Cortex of kidney (tissue), 1 donor: Measurements from ENCODE around the gene CD2.

Experiments used
- DNase-seq: peaks from one replicate; lab custom pipeline; 2025; lab: John Stamatoyannopoulos, UW

Gene CD2, protein sequence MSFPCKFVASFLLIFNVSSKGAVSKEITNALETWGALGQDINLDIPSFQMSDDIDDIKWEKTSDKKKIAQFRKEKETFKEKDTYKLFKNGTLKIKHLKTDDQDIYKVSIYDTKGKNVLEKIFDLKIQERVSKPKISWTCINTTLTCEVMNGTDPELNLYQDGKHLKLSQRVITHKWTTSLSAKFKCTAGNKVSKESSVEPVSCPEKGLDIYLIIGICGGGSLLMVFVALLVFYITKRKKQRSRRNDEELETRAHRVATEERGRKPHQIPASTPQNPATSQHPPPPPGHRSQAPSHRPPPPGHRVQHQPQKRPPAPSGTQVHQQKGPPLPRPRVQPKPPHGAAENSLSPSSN

DNA sequence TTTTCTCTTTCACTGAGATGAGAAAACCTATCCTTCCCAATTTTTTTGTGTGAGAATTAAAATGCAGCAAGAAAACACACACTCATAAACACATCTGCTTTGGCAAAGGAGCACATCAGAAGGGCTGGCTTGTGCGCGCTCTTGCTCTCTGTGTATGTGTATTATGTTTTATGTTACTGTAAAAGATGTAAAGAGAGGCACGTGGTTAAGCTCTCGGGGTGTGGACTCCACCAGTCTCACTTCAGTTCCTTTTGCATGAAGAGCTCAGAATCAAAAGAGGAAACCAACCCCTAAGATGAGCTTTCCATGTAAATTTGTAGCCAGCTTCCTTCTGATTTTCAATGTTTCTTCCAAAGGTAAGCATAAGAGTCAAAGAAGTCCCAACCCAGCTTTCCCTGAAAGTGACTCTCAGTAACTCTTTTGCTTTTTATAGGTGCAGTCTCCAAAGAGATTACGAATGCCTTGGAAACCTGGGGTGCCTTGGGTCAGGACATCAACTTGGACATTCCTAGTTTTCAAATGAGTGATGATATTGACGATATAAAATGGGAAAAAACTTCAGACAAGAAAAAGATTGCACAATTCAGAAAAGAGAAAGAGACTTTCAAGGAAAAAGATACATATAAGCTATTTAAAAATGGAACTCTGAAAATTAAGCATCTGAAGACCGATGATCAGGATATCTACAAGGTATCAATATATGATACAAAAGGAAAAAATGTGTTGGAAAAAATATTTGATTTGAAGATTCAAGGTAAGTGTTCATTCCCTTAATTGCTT, at the start of gene CD2:
Gene CD2, plus strand, starts transcription at position 233 of the 780 bp plus-strand sequence. Its CDS starts 63 bp downstream, at position 296.
- no peak for DNase-seq

DNA sequence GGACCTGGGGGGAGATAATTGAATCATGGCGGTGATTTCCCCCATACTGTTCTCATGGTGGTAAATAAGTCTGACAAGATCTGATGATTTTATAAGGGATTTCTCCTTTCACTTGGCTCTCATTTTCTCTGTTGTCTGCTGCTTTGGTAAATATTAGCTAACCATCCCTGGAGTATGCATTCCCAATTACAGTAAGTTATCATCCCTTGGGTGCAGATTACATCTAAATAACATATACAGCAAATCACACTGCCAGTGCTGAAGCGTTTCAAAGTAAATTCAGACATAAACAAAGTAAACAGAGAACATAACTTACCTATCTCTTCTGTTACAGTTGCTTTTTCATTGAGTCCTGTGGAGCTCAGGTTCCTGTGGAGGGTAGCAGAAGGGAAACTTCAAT, 48.1 kb upstream of the CD2 start:
- no peak for DNase-seq

DNA sequence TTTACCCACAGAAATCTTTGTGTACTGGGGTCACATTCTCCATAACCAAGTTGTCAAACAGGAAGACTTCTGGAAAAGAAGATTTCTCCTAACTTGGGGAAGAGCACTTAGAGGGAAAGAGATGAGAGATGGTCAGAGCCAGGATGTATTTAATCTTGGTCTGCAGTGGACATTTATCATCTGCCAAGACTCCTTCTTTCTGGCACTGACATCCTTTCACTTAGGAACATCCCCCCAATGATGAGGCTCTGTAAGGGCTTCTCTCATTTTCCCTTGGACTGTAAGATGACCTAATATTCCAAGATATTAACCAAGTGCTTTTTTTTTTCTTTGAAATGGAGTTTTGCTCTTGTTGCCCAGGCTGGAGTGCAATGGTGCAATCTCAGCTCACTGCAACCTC, 47.4 kb upstream of the CD2 start:
- no peak for DNase-seq

DNA sequence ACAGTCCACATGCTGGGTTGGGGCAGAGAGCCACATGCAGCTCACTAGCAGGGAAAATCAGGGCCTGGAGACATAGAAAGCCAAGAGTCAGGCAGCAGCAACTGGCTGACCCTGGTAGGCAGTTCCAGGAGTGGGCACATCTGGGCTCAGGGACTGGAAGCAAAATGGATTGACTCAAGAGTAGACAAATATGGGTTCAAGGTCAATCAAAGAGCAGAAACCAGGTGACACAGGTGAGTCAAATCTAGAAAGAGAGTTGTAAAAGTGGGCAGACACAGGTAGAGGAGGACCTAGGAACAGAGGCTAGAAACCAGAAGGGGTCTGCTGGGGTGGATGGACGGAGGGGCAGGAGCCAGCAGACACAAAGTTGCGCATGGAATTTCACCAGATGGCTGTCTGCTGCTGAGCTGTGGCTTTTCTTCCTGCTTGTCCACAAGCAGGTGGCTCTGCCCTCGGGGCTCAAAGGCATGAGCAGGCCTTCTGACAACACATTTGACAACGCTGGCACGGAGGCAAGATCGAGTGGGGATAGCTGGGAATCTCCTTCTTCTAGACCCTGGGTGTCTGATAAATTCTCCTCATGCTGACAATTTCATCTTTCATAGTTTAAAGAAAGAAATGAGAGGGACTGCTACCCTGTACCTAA, 45.9 kb upstream of the CD2 start:
- no peak for DNase-seq

DNA sequence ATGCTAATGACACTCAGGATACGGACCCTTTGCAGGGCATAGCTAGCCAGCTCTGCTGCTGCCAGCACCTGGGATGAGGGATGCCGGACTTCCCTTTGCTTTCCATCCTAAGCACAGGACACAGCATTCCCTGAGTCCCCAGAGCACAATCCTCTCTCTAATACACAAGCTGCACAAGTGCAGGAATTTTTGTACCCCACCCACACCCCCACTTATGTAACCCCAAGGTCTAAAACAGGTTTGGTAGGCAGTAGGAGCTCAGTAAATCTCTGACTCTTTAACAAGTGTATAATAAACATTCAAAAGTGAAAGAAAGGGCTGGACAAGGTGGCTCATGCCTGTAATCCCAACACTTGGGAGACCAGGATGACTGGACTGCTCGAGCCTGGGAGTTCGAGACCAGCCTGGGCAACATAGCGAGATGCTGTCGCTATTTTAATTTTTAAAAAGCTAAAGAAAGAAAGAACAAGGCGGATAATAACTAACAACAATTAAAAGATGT, 44.5 kb upstream of the CD2 start:
- DNase-seq, result no peak

DNA sequence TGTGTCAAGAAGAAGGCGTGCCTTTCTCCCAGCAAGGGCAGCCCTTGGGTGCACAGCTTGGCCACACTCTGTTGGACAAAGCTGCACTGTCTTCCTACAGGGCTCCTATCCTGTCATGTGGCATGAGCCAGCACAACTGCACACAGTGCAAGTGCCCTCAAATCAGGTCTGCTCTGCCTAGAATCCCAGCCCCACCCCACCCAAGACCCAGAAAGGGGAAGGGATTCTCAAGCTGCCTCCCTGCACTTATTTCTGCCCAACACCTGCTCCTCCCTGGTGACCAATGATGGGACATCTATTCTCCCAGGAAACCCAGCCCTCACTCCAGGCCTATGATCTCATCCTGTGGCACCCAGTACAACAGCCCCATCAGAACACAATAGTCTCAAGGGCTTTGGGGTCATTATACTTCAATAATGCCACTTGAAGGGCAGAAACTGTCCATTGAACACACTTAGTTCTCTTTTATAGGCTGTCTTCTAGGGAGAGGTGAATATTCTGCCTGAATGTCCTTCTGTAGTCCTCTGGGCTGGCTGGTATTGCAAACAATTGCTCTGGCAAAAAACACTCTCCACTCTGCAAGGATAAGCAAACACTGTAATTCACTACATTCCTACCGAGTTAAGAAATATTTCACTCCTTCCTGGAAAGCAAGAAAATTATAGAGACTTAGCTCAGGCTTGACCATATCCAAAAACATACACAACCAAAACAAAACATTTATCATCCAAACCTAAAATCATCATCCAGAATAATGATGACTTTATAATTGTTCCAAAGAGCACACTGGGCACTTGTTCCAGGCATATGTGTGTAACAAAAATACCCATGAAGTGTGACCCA, 43.6 kb upstream of the CD2 start:
- DNase-seq, result no peak

DNA sequence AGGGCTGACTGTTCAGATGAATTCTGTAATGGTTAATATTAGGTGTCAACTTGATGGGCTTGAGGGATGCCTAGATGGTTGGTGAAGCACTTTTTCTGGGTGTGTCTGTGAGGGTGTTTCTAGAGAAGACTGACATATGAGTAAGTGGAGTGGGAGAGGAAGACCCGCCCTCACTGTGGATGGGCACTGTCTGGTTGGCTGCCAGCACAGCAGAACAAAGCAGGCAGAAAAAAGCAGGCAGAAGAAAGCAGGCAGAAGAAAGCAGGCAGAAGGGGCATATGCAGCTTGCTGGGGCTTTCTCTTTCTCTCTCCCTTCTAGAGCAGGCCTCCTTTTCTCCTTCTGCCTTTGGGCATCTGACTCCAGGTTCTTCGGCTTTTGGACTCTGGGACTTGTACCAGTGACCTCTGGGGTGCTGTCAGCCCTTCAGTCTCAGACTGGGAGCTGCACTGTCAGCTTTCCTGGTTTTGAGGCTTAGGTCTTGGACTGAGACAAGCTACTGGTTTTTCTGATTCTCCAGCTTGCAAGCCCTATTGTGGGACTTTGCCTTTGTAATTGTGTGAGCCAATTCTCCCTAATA, 42.9 kb upstream of the CD2 start:
- DNase-seq, result no peak

DNA sequence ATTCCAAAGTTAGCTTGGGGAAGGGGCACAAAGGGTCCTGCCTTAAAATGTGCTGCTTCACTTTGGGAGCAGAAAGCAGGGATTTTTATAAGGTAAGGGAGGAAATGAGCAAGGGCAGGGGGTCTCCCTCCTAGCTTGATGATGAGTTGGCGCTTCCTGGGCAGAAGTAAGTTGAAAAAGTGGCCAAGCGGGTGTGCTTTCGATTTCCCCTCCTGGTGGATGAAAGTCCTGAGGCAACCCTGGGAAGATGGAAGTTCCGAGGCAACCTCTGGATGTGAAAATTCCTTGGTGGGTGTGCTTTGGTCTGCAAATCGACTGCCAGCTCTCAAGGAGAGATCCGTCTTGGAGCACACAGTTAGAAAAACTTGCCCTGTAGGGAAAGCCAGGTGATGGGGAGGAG, 41.7 kb upstream of the CD2 start:
- DNase-seq, result no peak

DNA sequence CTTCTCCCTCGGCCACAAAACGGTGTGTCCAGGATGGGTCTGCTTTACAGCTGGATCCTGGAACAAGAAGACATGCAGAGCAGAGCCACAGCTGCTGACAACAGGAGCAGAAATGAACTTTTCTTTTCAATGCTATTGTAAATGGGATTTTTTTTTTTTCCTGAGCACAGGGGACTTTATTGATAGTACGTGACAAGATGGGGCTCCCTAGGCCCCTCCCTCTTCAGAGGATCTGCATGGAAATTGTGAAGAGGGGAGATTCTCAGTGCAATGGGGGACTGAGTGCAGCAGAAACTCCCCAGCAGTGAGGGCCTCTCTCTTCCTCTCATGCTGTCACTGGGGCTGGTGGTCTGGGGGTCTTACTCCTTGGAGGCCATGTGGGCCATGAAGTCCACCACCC, 40.8 kb upstream of the CD2 start:
- DNase-seq, result no peak

DNA sequence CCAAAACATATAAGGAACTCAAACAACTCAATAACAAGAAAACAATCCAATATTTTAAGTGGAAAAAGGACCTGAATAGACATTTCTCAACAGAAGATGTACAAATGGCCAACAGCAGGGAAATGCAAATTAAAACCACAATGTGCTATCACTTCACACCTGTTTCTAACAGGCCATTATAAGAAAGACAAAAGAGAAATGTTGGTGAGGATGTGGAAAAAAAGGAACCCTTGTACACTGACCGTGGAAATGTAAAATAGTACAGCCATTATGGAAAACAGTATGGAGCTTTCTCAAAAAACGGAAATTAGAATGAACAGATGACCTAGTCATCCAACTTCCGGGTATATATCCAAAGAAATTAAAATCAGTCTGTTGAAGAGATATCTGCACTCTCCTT, 37.8 kb upstream of the CD2 start:
- no peak for DNase-seq

DNA sequence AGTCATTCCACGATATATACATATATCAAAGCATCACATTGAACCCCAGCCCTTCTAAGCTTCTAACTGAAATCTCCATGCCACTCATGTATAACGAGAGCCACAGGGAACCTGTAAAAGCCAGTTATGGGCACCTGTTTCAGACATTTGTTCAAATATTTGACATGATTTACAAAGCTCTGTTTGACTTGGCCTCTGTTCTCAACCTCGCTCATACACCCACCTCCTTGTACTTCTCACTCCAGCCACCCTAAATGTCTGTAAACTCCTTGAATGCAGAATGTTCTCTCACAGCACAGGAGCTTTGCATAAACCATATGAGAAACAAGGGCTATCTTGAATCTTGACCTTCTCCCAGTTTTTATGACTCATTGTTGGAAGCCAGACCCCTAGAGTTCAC, 36.9 kb upstream of the CD2 start:
- DNase-seq, result no peak

DNA sequence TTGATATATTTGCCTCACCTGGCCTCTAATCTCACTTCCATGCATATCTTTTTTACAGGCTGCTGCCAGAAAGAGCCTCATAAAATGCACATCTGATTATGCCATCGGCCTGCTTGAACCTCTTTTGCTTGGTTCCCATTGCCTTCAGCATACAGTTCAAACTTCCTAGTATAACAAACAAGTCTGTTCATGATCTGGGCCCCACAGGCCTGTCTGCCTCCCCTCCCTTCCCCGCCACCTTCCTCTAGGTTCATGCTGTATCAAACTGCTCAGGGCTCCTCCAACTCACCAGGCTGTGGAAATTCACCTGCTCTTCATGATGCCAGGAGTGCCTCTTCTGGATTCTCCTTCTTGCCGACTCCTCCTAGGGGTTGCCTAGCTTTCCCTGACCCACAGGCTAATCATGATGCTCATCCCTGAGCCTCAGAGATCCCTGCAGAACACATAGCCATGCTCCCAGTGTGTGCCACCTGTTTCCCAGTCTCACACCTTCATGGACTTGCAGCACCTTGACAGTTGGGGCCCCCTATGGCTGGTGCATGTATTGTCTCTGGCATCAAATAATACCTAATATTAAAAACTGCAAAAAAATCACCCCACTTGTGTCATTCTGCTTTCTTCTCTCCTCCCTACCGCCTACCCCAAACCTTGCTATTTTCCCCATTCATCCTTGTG, 33.7 kb upstream of the CD2 start:
- DNase-seq, result no peak

DNA sequence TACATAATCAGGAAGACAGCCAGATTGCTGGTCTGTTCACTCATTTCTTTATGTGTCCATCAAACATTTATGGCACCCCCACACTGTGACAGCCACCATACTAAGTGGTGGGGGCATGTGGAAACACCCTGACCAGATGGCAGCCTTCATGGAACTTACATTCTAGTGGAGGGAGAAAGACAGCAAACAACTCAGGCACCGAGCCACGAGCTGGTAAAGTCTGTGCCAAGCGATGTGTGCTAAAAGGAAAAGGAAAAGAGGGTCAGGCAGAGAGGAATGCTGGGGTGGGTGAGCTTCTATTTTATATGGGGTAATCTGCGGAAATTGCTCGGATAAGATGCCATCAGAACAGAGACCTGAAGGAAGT, 33.2 kb upstream of the CD2 start:
- no peak for DNase-seq

DNA sequence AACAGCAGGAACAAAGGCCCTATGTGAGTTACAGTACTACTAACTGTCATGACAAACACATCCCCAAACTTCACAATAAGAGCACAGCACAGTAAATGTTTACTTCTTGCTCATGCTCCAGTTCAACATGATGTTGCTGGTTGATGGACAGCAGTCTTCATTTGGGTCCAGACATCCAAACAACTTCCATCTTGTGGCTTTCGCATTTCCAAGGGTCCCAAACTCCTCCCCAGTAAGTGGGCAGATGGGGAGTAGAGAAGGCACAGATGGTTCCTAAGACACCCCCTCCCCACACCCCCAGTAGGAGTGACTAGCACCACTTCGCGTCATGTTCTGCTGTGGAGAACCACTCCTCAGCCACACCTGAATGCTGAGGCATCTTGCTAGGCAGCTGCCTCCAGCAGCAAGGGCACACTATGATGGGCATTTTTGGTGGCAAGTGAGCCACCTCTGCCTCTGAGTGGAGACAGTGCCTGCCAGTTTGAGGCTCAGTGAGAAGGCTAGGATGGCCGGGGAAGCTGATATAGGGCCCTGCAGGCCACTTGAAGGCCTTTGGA, 32.7 kb upstream of the CD2 start:
- no peak for DNase-seq

DNA sequence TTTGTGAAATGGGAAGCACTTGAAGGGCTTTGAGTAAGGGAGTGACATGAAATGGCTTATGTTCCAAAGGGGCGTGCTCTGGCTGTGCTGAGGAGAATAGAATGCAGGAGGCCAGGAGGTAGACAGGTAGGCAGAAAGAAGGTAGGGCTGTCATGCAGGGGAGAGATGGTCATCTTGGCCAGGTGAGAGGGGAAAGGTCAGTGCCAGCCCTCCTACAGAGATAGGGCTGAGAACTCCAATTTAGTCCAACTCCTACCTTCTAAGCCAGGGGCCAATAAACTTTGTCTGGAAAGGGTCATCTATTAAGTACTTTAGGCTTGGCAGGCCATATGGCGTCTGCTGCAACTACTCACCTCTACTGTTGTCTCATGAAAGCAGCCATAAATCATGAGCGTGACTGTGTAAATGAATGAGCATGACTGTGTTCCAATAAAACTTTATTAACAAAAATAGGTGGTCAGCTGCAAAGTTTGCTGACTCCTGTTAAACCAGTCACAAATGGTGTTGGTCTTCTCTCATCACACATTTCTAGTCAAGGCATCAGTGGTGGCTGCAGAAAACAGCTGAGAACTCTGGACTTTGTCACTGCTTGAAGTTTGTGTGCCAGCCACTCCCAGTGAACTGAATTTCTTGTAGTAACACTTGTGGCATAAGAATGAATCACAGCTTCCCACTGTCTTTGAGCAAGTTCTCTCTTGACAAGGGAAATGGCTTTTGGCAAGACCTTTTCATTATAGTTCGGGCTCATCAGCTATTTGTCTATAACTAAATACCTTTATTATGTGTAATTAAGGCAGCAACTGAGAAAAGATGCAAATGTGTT, 32.0 kb upstream of the CD2 start:
- DNase-seq, result no peak

DNA sequence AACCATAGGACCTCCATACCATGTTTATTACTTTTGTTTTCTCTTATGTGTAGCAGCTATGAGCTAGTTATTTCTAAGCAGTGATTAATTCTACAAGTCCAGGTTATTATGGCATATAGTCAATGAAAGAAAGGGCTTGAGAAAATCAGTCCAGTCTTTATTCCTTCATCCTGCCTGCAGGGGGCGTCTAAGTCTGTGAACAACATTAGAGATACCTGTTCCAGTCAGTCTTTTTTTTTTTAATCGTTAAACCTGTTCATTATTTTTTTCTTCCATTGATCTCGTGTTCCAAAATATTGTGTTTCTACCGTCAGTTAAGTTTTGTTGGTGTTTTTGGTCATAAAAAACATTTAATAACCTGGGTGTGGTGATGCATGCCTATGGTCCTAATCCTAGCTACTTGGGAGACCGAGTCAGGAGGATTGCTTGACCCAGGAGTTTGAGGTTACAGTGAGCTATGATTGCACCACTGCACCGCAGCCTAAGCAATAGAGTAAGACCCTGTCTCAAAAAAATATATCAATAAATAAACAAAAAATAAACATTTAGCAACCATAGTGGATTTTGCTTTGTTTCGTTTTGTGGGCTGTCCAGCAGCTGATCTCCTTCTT, 29.4 kb upstream of the CD2 start:
- DNase-seq, result no peak

DNA sequence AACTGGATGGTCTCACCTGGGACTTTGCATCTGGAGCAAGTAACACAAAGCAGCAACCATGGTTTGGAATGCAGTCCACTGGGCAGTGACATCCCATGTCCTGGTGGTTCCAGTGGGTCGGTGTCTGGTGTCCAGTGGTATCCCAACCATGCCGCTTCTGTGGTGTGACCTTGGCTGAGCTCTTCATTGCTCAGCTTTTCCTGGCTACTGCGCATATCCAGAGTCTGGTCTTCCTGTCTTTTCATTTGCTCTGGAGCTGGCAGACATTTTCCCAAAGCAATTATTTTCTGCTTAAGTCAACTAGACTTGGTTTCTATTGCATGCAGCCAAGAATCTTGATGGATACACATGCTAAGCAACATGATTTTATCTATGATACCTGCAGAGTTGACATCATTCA, 28.4 kb upstream of the CD2 start:
- no peak for DNase-seq

DNA sequence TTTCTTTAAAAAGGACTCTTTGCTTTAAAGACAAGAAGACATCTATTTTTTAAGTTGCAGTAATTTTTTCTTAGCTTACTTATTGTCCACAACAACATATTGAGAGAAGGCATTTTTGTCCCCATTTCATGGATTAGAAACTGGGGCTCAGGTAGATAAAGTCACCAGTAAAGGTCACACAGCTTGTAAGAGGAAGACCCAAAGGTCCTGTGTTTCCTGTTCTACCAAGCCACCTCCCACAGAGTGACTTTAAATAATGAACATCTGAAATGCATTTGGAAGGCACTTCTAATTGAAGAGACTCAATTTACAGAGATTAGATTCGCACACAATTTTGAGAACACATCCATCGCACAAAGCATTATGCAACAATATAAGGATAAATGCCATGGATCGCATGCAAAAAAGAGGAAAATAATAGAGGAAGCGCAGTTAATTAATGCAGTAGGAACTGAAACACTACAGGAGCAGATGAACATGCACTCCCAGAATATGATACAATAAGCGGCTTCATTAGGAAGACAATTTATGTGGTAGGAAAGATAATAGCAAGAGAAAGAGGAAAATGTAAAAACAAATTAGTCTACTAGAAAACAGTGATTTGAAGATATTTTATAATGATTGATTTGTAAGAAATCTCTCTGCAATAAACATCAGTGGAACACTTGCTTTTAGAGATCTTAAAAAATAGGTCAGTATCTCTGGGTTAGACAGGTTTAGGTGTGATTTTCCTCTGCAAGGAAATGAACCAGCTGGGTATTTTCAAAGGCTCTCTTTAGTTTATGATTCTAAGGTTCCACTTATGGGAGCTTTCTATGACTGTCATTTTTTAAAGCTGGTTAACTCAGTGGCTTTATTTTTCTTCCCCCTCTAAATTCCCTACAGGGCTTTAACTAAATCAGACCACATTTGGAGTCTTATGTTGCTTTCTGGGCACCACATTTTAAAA, 27.1 kb upstream of the CD2 start:
- DNase-seq, result no peak
